ENCODE data around the gene SAMD4A. TPM values are rescaled to one million over a fixed set of nuclear protein-coding genes. Genes with fewer than 3 reads are reported as not detected.

The SAMD4A gene
- total RNA-seq, 1 donor from 2014 or later = 14.4 TPM

- no peaks in the 10 kb centered on the region for H3K9me3 Mint-ChIP-seq
- TF ChIP-seq, protein P1, sequence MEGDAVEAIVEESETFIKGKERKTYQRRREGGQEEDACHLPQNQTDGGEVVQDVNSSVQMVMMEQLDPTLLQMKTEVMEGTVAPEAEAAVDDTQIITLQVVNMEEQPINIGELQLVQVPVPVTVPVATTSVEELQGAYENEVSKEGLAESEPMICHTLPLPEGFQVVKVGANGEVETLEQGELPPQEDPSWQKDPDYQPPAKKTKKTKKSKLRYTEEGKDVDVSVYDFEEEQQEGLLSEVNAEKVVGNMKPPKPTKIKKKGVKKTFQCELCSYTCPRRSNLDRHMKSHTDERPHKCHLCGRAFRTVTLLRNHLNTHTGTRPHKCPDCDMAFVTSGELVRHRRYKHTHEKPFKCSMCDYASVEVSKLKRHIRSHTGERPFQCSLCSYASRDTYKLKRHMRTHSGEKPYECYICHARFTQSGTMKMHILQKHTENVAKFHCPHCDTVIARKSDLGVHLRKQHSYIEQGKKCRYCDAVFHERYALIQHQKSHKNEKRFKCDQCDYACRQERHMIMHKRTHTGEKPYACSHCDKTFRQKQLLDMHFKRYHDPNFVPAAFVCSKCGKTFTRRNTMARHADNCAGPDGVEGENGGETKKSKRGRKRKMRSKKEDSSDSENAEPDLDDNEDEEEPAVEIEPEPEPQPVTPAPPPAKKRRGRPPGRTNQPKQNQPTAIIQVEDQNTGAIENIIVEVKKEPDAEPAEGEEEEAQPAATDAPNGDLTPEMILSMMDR (conservative IDR thresholded peaks at IDR 0.05) = no peak
- no peak for DNase-seq (ENCODE audit: extremely low spot score, unreplicated experiment)
- H3K27me3 Mint-ChIP-seq = peaks cover 27% of the 10 kb centered on the region
- H3K36me3 Mint-ChIP-seq = no peaks in the 10 kb centered on the region
- H3K4me3 Mint-ChIP-seq = no peak overlapping the region
- no peak overlapping the region for H3K27ac Mint-ChIP-seq
- H3K4me1 Mint-ChIP-seq (ENCODE audit: unreplicated experiment) = peaks cover 11% of the 10 kb centered on the region
Measured at GRCh38 chr14:54809767-54810166, 242.8 kb downstream of the SAMD4A start.

DNA sequence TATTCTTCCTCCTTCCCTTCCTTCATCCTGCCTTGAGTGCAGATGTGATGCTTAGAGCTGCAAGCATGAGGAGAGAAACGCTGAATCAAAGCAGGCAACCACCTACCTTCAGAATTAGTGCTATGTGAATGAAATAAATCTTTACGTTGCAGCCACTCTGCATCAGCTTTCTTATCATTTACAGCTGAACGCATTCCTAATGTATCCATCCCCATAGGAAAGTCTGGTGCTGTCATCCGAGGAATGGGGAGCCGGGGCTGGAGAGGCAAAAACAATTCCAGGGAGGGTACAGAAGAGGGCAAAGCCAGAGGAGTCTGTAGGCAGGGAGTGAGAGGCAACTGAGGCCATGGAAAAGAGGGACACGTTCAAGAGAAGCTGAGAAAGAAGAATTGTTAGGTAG lies 245.7 kb downstream of the SAMD4A start:
- H3K27me3 Mint-ChIP-seq = peaks cover 13% of the 10 kb centered on the region
- DNase-seq (ENCODE audit: extremely low spot score, unreplicated experiment) = no peak
- no peaks in the 10 kb centered on the region for H3K36me3 Mint-ChIP-seq
- H3K4me1 Mint-ChIP-seq (ENCODE audit: unreplicated experiment) = peaks cover 12% of the 10 kb centered on the region
- no peak overlapping the region for H3K27ac Mint-ChIP-seq
- H3K9me3 Mint-ChIP-seq = no peaks in the 10 kb centered on the region
- no peak overlapping the region for H3K4me3 Mint-ChIP-seq
- TF ChIP-seq, protein P1 (conservative IDR thresholded peaks at IDR 0.05) = no peak

- TF ChIP-seq, protein P1 (conservative IDR thresholded peaks at IDR 0.05) = no peak
Measured at GRCh38 chr14:54813081-54813480, 246.2 kb downstream of the SAMD4A start.

GRCh38 chr14:54814076-54814475 lies 247.1 kb downstream of the SAMD4A start:
- H3K36me3 Mint-ChIP-seq = no peaks in the 10 kb centered on the region
- H3K4me1 Mint-ChIP-seq (ENCODE audit: unreplicated experiment) = peaks cover 21% of the 10 kb centered on the region
- no peak for DNase-seq (ENCODE audit: extremely low spot score, unreplicated experiment)
- no peak overlapping the region for H3K27ac Mint-ChIP-seq
- TF ChIP-seq, protein P1 (conservative IDR thresholded peaks at IDR 0.05) = peak; percentile 27
- no peak overlapping the region for H3K4me3 Mint-ChIP-seq
- no peaks in the 10 kb centered on the region for H3K9me3 Mint-ChIP-seq
- H3K27me3 Mint-ChIP-seq = peaks cover 13% of the 10 kb centered on the region

More at GRCh38 chr14:54813081-54813480, 246.2 kb downstream of the SAMD4A start:
- Mint-ChIP-seq H3K36me3 (no peaks in the 10 kb centered on the region), H3K9me3 (no peaks in the 10 kb centered on the region), H3K4me1 (ENCODE audit: unreplicated experiment) (peaks cover 12% of the 10 kb centered on the region), H3K27ac (no peak overlapping the region), H3K4me3 (no peak overlapping the region), H3K27me3 (peaks cover 13% of the 10 kb centered on the region)
- DNase-seq (ENCODE audit: extremely low spot score, unreplicated experiment) = no peak

DNA sequence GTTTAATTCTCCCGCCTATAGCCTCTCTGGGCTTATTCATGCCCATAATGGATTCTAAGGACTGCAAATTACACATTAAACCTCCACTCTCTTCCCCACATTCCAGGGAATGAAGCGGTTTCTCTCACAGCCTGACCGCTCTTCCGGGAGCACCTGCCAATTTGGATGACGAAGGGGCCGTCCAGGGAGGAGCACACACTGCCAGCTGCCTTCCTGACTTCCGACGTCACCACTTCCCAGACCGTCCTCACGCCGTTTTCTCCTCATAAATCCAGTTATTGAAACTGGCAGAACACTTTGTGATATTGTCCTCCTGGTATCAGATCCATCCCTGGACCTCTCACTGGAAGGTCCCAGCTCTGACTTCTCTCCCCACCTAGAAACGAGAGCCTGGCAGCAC lies 248.1 kb downstream of the SAMD4A start:
- Mint-ChIP-seq H3K36me3 (no peaks in the 10 kb centered on the region), H3K9me3 (no peaks in the 10 kb centered on the region), H3K4me3 (no peak overlapping the region), H3K4me1 (ENCODE audit: unreplicated experiment) (peaks cover 30% of the 10 kb centered on the region), H3K27me3 (peaks cover 19% of the 10 kb centered on the region), H3K27ac (no peak overlapping the region)
- TF ChIP-seq, protein P1 (conservative IDR thresholded peaks at IDR 0.05) = no peak
- no peak for DNase-seq (ENCODE audit: extremely low spot score, unreplicated experiment)

DNA sequence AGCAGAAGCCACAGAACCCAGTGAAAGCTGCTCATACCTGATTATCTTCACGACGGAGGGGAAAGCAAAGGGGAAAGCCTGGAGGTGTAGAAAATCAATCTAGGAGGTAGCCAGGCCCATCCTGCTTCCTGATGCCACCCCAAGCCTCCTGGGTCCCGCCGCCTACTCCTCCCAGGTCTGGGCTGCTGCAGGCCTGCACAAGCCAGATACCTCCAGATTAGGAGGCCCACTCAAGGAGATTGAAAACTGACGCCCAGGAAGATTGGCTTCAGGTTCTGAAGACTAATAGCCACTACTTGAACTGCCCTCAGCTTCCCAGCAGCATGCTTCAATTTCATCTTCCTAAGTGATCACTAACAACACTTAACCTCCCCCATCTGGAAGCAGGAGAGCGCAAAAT lies 248.6 kb downstream of the SAMD4A start:
- Mint-ChIP-seq H3K27ac (no peak overlapping the region), H3K27me3 (peaks cover 24% of the 10 kb centered on the region), H3K4me3 (no peak overlapping the region), H3K36me3 (no peaks in the 10 kb centered on the region), H3K4me1 (ENCODE audit: unreplicated experiment) (peaks cover 30% of the 10 kb centered on the region), H3K9me3 (no peaks in the 10 kb centered on the region)
- DNase-seq (ENCODE audit: extremely low spot score, unreplicated experiment) = no peak
- TF ChIP-seq, protein P1 (conservative IDR thresholded peaks at IDR 0.05) = no peak
